Keratinocyte (primary cell): ENCODE measurements around the gene GAB4. TPM values are rescaled to one million over a fixed set of nuclear protein-coding genes. Genes with fewer than 3 reads are reported as not detected.

Experiments
- DNase-seq: peaks from one replicate; pipeline ENCODE4 v3.0.0-alpha.2; 2011; ENCODE audit warnings: low read depth, missing footprints, low spot score
- FAIRE-seq: peaks from 2 replicates; lab custom pipeline; 2011; peaks lifted over from hg19 to GRCh38; lab: Jason Lieb, UNC
- H2AFZ ChIP-seq: 2 replicates; pipeline ENCODE4 v1.6.0; 2012; ENCODE audit warnings: low read length, control low read depth, inconsistent platforms; ENCODE audit not compliant: control insufficient read depth
- H3K27ac ChIP-seq: 2 replicates; pipeline ENCODE4 v1.5.1; 2011; ENCODE audit warnings: low read length; ENCODE audit not compliant: control insufficient read depth, insufficient read depth
- H3K27me3 ChIP-seq: 3 replicates; pipeline ENCODE4 v1.6.0; 2011; ENCODE audit warnings: low read length; ENCODE audit not compliant: control insufficient read depth, insufficient read depth; ENCODE audit errors: extremely low read depth
- H3K36me3 ChIP-seq, 2 experiments: 2 replicates in 1 of 2; 3 replicates in 1 of 2; pipeline ENCODE4 v1.5.1; 2011; ENCODE audit warnings: low read length in 2 of 2, mild to moderate bottlenecking in 1 of 2; ENCODE audit not compliant: control insufficient read depth in 2 of 2, insufficient read depth in 2 of 2; ENCODE audit errors: extremely low read depth in 1 of 2
- H3K4me1 ChIP-seq: 3 replicates; pipeline ENCODE4 v1.5.1; 2011; ENCODE audit warnings: low read length; ENCODE audit not compliant: control insufficient read depth, insufficient read depth; ENCODE audit errors: extremely low read depth
- H3K4me2 ChIP-seq: 3 replicates; pipeline ENCODE4 v1.6.0; 2011; ENCODE audit warnings: low read depth, low read length; ENCODE audit not compliant: control insufficient read depth, insufficient read depth; ENCODE audit errors: extremely low read depth
- H3K4me3 ChIP-seq, 3 experiments: fragments of 200-600 bp in 1 of 3; sonication (generic) in 1 of 3; 2 replicates in 2 of 3; 3 replicates in 1 of 3; pipeline ENCODE4 v1.5.1; 2011 to 2016; ENCODE audit warnings: low read length in 3 of 3, mild to moderate bottlenecking in 3 of 3, control low read depth in 2 of 3, inconsistent platforms in 1 of 3, low read depth in 1 of 3, mixed read lengths in 1 of 3, mixed run types in 1 of 3, moderate library complexity in 1 of 3; ENCODE audit not compliant: control insufficient read depth in 2 of 3, insufficient read depth in 2 of 3; ENCODE audit errors: extremely low read depth in 1 of 3
- H3K79me2 ChIP-seq: 2 replicates; pipeline ENCODE4 v1.6.0; 2012; ENCODE audit warnings: low read length; ENCODE audit not compliant: control insufficient read depth, insufficient read depth
- H3K9ac ChIP-seq: 3 replicates; pipeline ENCODE4 v1.6.0; 2011; ENCODE audit warnings: low read length; ENCODE audit not compliant: control insufficient read depth, insufficient read depth; ENCODE audit errors: extremely low read depth
- H3K9me1 ChIP-seq: 3 replicates; pipeline ENCODE4 v1.6.0; 2011; ENCODE audit warnings: low read length; ENCODE audit not compliant: control insufficient read depth, insufficient read depth; ENCODE audit errors: extremely low read depth
- H3K9me3 ChIP-seq: 2 replicates; pipeline ENCODE4 v1.5.1; 2012; ENCODE audit warnings: low read depth, low read length; ENCODE audit not compliant: control insufficient read depth
- H4K20me1 ChIP-seq: 3 replicates; pipeline ENCODE4 v1.6.0; 2011; ENCODE audit warnings: low read length; ENCODE audit not compliant: control insufficient read depth, insufficient read depth; ENCODE audit errors: extremely low read depth
- CTCF ChIP-seq, 3 experiments: IDR thresholded peaks in 1 of 3; conservative IDR thresholded peaks in 1 of 3; optimal IDR thresholded peaks in 1 of 3; 2 replicates in 2 of 3; 3 replicates in 1 of 3; pipeline versions ENCODE3 to v1.5.1; 2011; ENCODE audit warnings: low read length in 3 of 3, mild to moderate bottlenecking in 3 of 3, moderate library complexity in 2 of 3, control low read depth in 1 of 3, inconsistent platforms in 1 of 3; ENCODE audit not compliant: insufficient read depth in 2 of 3; ENCODE audit errors: extremely low read depth in 1 of 3
- EZH2 ChIP-seq: IDR thresholded peaks from one replicate; pipeline ENCODE4 v1.6.1; 2012; ENCODE audit warnings: inconsistent platforms, mild to moderate bottlenecking, low read length, moderate library complexity
- dilution Hi-C: fragments of 300-500 bp; cut with MboI; formaldehyde crosslinking; loops from one replicate; pipeline ENCODE4 v1.7.0; 2020; ENCODE audit warnings: low sequenced_read_pairs; ENCODE audit not compliant: extremely low pct_ligation_motif_present
- polyA plus RNA-seq, 5 experiments: library from polyadenylated mRNA; depleted of rRNA in 3 of 5; stranded (reverse) in 3 of 5; stranded (forward) in 1 of 5; unstranded in 1 of 5; fragments of >200 nt; gene quantifications; 1 replicate in 1 of 5; 2 replicates in 3 of 5; 3 replicates in 1 of 5; pipeline versions ENCODE4 v1.2.1 to v1.2.3, GENCODE V29; 2011 to 2012; ENCODE audit warnings: missing spikeins in 2 of 5, low read depth in 1 of 5, low replicate concordance in 1 of 5

Gene GAB4
- polyA plus RNA-seq, 1 donor (not counting 4 experiments of a cell fraction or from before 2014, with no cell fraction given): not detected

- H2AFZ ChIP-seq: no peak overlapping the region
- no peak for FAIRE-seq
- peaks cover 6% of the 10 kb centered on the region for H3K9me3 ChIP-seq
Measured at GRCh38 chr22:16987822-16988221, 20.2 kb downstream of the GAB4 start.

GRCh38 chr22:16975155-16975885 is 32.7 kb downstream of the GAB4 start:
- no peak overlapping the region for H2AFZ ChIP-seq
- no peaks in the 10 kb centered on the region for H3K9me1 ChIP-seq
- H3K4me3 ChIP-seq: no peak overlapping the region
- H4K20me1 ChIP-seq: no peaks in the 10 kb centered on the region
- H3K36me3 ChIP-seq: no peaks in the 10 kb centered on the region
- H3K9ac ChIP-seq: no peak overlapping the region
- DNase-seq: no peak
- no peak for FAIRE-seq
- H3K27ac ChIP-seq: no peak overlapping the region
- dilution Hi-C loops: no loop called here
- no peaks in the 10 kb centered on the region for H3K4me1 ChIP-seq
- TF ChIP-seq EZH2: no peak
- TF ChIP-seq CTCF (optimal IDR thresholded peaks at IDR 0.05 in 1 of 3, IDR thresholded peaks at IDR 0.05 in 1 of 3, conservative IDR thresholded peaks at IDR 0.05 in 1 of 3; ENCODE audit: extremely low read depth in 1 of 3, insufficient read depth in 2 of 3, low read length in 3 of 3): no peak
- H3K9me3 ChIP-seq: peaks cover 2% of the 10 kb centered on the region
- H3K27me3 ChIP-seq: no peaks in the 10 kb centered on the region
- H3K4me2 ChIP-seq: no peak overlapping the region
- H3K79me2 ChIP-seq: no peaks in the 10 kb centered on the region

More at GRCh38 chr22:16987822-16988221, 20.2 kb downstream of the GAB4 start:
- no peaks in the 10 kb centered on the region for H3K27me3 ChIP-seq
- no peak overlapping the region for H3K4me2 ChIP-seq
- no peaks in the 10 kb centered on the region for H3K9me1 ChIP-seq
- DNase-seq: no peak
- H3K4me3 ChIP-seq: no peak overlapping the region
- no peak for TF ChIP-seq CTCF (optimal IDR thresholded peaks at IDR 0.05 in 1 of 3, IDR thresholded peaks at IDR 0.05 in 1 of 3, conservative IDR thresholded peaks at IDR 0.05 in 1 of 3; ENCODE audit: extremely low read depth in 1 of 3, insufficient read depth in 2 of 3, low read length in 3 of 3)
- TF ChIP-seq EZH2: no peak
- no peak overlapping the region for H3K9ac ChIP-seq
- no peaks in the 10 kb centered on the region for H4K20me1 ChIP-seq
- no peaks in the 10 kb centered on the region for H3K79me2 ChIP-seq
- no peaks in the 10 kb centered on the region for H3K4me1 ChIP-seq
- no peaks in the 10 kb centered on the region for H3K36me3 ChIP-seq
- H3K27ac ChIP-seq: no peak overlapping the region
- dilution Hi-C loops: no loop called here
